TTC549 (cell line): Measurements from ENCODE around the gene MYCBPAP.

Source experiments
- FAIRE-seq: peaks from 2 replicates; lab custom pipeline; 2012; peaks lifted over from hg19 to GRCh38; lab: Jason Lieb, UNC

The MYCBPAP gene

GRCh38 chr17:50539762-50540559, 31.7 kb downstream of the MYCBPAP start:
- no peak for FAIRE-seq

- no peak for FAIRE-seq
These were observed 32.5 kb downstream of the MYCBPAP start for GRCh38 chr17:50540560-50541401.

GRCh38 chr17:50541402-50541715, 33.1 kb downstream of the MYCBPAP start:
- FAIRE-seq = no peak

GRCh38 chr17:50541716-50542688, 33.8 kb downstream of the MYCBPAP start:
- no peak for FAIRE-seq

- no peak for FAIRE-seq
These were observed 34.8 kb downstream of the MYCBPAP start for GRCh38 chr17:50542795-50543774.

GRCh38 chr17:50544516-50544915, 36.3 kb downstream of the MYCBPAP start:
- no peak for FAIRE-seq

GRCh38 chr17:50545311-50545710, 37.1 kb downstream of the MYCBPAP start:
- FAIRE-seq = no peak

GRCh38 chr17:50546701-50547034, 38.4 kb downstream of the MYCBPAP start:
- no peak for FAIRE-seq

GRCh38 chr17:50547035-50547735, 38.9 kb downstream of the MYCBPAP start, which contains the start of gene SPATA20:
SPATA20 (plus strand) TSS chr17:50547174; CDS start chr17:50547209, 35 bp downstream.
- no peak for FAIRE-seq

- FAIRE-seq = no peak
These were observed 39.5 kb downstream of the MYCBPAP start for GRCh38 chr17:50547736-50548083.

- FAIRE-seq = no peak
These were observed 40.6 kb downstream of the MYCBPAP start for GRCh38 chr17:50548831-50549230.

- no peak for FAIRE-seq
These were observed 41.2 kb downstream of the MYCBPAP start for GRCh38 chr17:50549256-50549941.

GRCh38 chr17:50549969-50550368, 41.7 kb downstream of the MYCBPAP start:
- FAIRE-seq = no peak

- no peak for FAIRE-seq
These were observed 42.6 kb downstream of the MYCBPAP start for GRCh38 chr17:50550661-50551432.

- FAIRE-seq = no peak
These were observed 43.2 kb downstream of the MYCBPAP start for GRCh38 chr17:50551433-50551815.

GRCh38 chr17:50551884-50552283, 43.6 kb downstream of the MYCBPAP start:
- no peak for FAIRE-seq

- no peak for FAIRE-seq
These were observed 46.0 kb downstream of the MYCBPAP start for GRCh38 chr17:50554201-50554600.

- FAIRE-seq = no peak
These were observed 48.6 kb downstream of the MYCBPAP start for GRCh38 chr17:50556803-50557202.

GRCh38 chr17:50557630-50558029, 49.4 kb downstream of the MYCBPAP start:
- FAIRE-seq = no peak
